Measurements from ENCODE around the gene FAM168A. TPM values are rescaled to one million over a fixed set of nuclear protein-coding genes. Genes with fewer than 3 reads are reported as not detected.

Gene FAM168A
- total and polyA plus RNA-seq, 9 of the 15 experiments (the other 6 are each of a cell fraction or from before 2014, with no cell fraction given) = 0.44 to 7.2 (median 2.9) TPM

- 51% methylated on average over 5 of the region's 5 CpGs for WGBS (ENCODE audit: insufficient coverage, low coverage, missing lambda C conversion rate)
- intact Hi-C loops (cut with micrococcal nuclease) = loop anchor here (5.0 kb wide), 1 partner anchor 134 kb away; no protein-coding TSS in a partner anchor
- POLR2A ChIA-PET = interaction anchor here (0.6 kb wide), 1 partner anchor 1192 kb away, joined by 3 read pairs; no protein-coding TSS in a partner anchor
- BruUV-seq (replicated peaks) = no TSS peak
- no peaks in the 10 kb centered on the region for H3K36me3 ChIP-seq (ENCODE audit: control insufficient read depth, insufficient read depth, low read length)
- no peak overlapping the region for H3K27ac ChIP-seq (ENCODE audit: extremely low read depth, low read depth, low read length)
- H3K9me1 ChIP-seq (ENCODE audit: control insufficient read depth, insufficient read depth, low read length) = no peaks in the 10 kb centered on the region
- DNase-seq (ENCODE audit: extremely low read depth in 1 of 4, low spot score in 3 of 4) (no peak), ATAC-seq (no peak), FAIRE-seq (no peak)
- H3K4me1 ChIP-seq (replicated peaks in 1 of 2; ENCODE audit: control insufficient read depth in 2 of 2, insufficient read depth in 2 of 2, low read length in 2 of 2) = no peaks in the 10 kb centered on the region
- H3K4me3 ChIP-seq = no peak overlapping the region
- CTCF ChIA-PET (ENCODE audit: low intra/inter-chr PET ratio) = no interaction called here
- H3K9ac ChIP-seq (ENCODE audit: insufficient read depth in 1 of 2, low read depth in 2 of 2, low read length in 2 of 2) = no peak overlapping the region
- no peak overlapping the region for H3K4me2 ChIP-seq (ENCODE audit: insufficient read depth, low read length)
- no peaks in the 10 kb centered on the region for H3K79me2 ChIP-seq (ENCODE audit: control insufficient read depth, insufficient read depth, low read length)
- H3K27me3 ChIP-seq (ENCODE audit: control insufficient read depth in 2 of 2, insufficient read depth in 2 of 2, low read length in 2 of 2) = no peaks in the 10 kb centered on the region; a peak in 1 of 5 replicates
- H3K9me3 ChIP-seq (replicated peaks; ENCODE audit: control insufficient read depth, insufficient read depth, low read depth, low read length) = no peaks in the 10 kb centered on the region
- H2AFZ ChIP-seq (ENCODE audit: low read depth, low read length) = no peak overlapping the region
- H4K20me1 ChIP-seq (replicated peaks; ENCODE audit: control insufficient read depth, insufficient read depth, low read length) = no peaks in the 10 kb centered on the region
- in situ Hi-C loops (cut with MboI) = loop anchor here (10.0 kb wide), 1 partner anchor 577 kb away; no protein-coding TSS in a partner anchor
- TF ChIP-seq KLF6 (CRISPR knock-in tag; IDR thresholded peaks at IDR 0.05; ENCODE audit: borderline replicate concordance) (peak; percentile 68; the same call in 1 of the 2 replicates), CREB3 (tag; conservative IDR thresholded peaks at IDR 0.05; ENCODE audit: low read depth) (peak; percentile 86), ZFP36 (IDR thresholded peaks at IDR 0.05; ENCODE audit: low read depth, low read length, partially characterized antibody) (no peak), HDAC1 (IDR thresholded peaks at IDR 0.05) (no peak), SMAD3 (CRISPR knock-in tag; conservative IDR thresholded peaks at IDR 0.05) (peak; percentile 90; the same call in 1 of the 2 replicates), ZNF449 (CRISPR knock-in tag; IDR thresholded peaks at IDR 0.05) (peak; percentile 86; the same call in 1 of the 2 replicates), ELK3 (CRISPR knock-in tag; IDR thresholded peaks at IDR 0.05) (peak; percentile 38; the same call in 1 of the 2 replicates), TAL1 (IDR thresholded peaks at IDR 0.05) (no peak), ZNF436 (CRISPR knock-in tag; IDR thresholded peaks at IDR 0.05) (no peak), ZNF175 (CRISPR knock-in tag; IDR thresholded peaks at IDR 0.05; ENCODE audit: low read depth) (0 out of 2 replicates have a peak, but pooled peaks have one; percentile 70), TEAD1 (CRISPR knock-in tag; IDR thresholded peaks at IDR 0.05) (peak in 1 of 2 experiments; percentile 85; a peak in 2 of 4 replicates), ZNF395 (CRISPR knock-in tag; IDR thresholded peaks at IDR 0.05) (peak; percentile 93), ATF7 (IDR thresholded peaks at IDR 0.05) (no peak), PTRF (tag; IDR thresholded peaks at IDR 0.05) (peak; percentile 67), EHMT2 (IDR thresholded peaks at IDR 0.05) (no peak), THRB (CRISPR knock-in tag; conservative IDR thresholded peaks at IDR 0.05) (0 out of 2 replicates have a peak, but pooled peaks have one; percentile 42)
Observed at GRCh38 chr11:73528013-73528412, 69.9 kb downstream of the FAM168A start.
